Measurements from ENCODE around the gene PSG1.
"Not testable (repeated sequence)": the region's sequence is repeated elsewhere in the genome, so short reads cannot be mapped to it uniquely, and the experiment has no call there.

Gene PSG1

GRCh38 chr19:42880621-42881020, 1.1 kb upstream of the PSG1 start:
- DNase-seq: not testable (repeated sequence)

GRCh38 chr19:42876596-42876995, 2.9 kb downstream of the PSG1 start:
- not testable (repeated sequence) for DNase-seq

GRCh38 chr19:42875881-42876280, 3.6 kb downstream of the PSG1 start:
- not testable (repeated sequence) for DNase-seq

- not testable (repeated sequence) for DNase-seq
These were observed 4.4 kb downstream of the PSG1 start for GRCh38 chr19:42874901-42875813.

GRCh38 chr19:42874136-42874535, 5.4 kb downstream of the PSG1 start:
- not testable (repeated sequence) for DNase-seq

GRCh38 chr19:42872608-42873007, 6.9 kb downstream of the PSG1 start:
- DNase-seq: no peak

GRCh38 chr19:42857544-42857867, 22.0 kb downstream of the PSG1 start:
- no peak for DNase-seq

- not testable (repeated sequence) for DNase-seq
These were observed 22.5 kb downstream of the PSG1 start for GRCh38 chr19:42856866-42857543.

GRCh38 chr19:42854745-42855144, 24.8 kb downstream of the PSG1 start:
- DNase-seq: not testable (repeated sequence)

GRCh38 chr19:42853231-42853630, 26.3 kb downstream of the PSG1 start:
- DNase-seq: not testable (repeated sequence)

- not testable (repeated sequence) for DNase-seq
These were observed 26.7 kb downstream of the PSG1 start for GRCh38 chr19:42852821-42853220.

GRCh38 chr19:42851718-42852280, 27.7 kb downstream of the PSG1 start:
- not testable (repeated sequence) for DNase-seq

- no peak for DNase-seq
These were observed 28.4 kb downstream of the PSG1 start for GRCh38 chr19:42850981-42851717.

- no peak for DNase-seq
These were observed 32.9 kb downstream of the PSG1 start for GRCh38 chr19:42846597-42846996.

GRCh38 chr19:42843631-42844030, 35.9 kb downstream of the PSG1 start:
- DNase-seq: not testable (repeated sequence)

GRCh38 chr19:42832746-42833442, 46.6 kb downstream of the PSG1 start:
- DNase-seq: not testable (repeated sequence)

GRCh38 chr19:42832023-42832680, 47.4 kb downstream of the PSG1 start:
- not testable (repeated sequence) for DNase-seq

GRCh38 chr19:42831221-42832019, 48.1 kb downstream of the PSG1 start:
- no peak for DNase-seq

- not testable (repeated sequence) for DNase-seq
These were observed 58.1 kb downstream of the PSG1 start for GRCh38 chr19:42821306-42821977.

- not testable (repeated sequence) for DNase-seq
These were observed 59.4 kb downstream of the PSG1 start for GRCh38 chr19:42819960-42820650.
